PC-9 (cell line): ENCODE data around the gene KATNAL1. TPM values are rescaled to one million over a fixed set of nuclear protein-coding genes. Genes with fewer than 3 reads are reported as not detected.

Source experiments
- BruUV-seq: library from RNA; stranded (reverse); fragments of 400-500 nt; replicated peaks from 2 replicates; lab custom pipeline; 2021; lab: Mats Ljungman, UMichigan
- CTCF ChIA-PET: fragments of 300-600 bp; sonication (Branson Sonifier 250); formaldehyde crosslinking; loops from one replicate; lab custom pipeline; 2022; ENCODE audit warnings: antibody characterized with exemption; lab: Charles Lee
- POLR2A ChIA-PET: fragments of 300-600 bp; sonication (Branson Sonifier 250); formaldehyde crosslinking; loops from one replicate; lab custom pipeline; 2022; ENCODE audit warnings: antibody characterized with exemption; ENCODE audit not compliant: unreplicated experiment; lab: Charles Lee
- DNase-seq, 2 experiments: peaks; one replicate each; pipeline versions ENCODE4 v3.0.0 to v3.0.0-alpha.2; 2015 to 2022; ENCODE audit warnings: mixed read lengths in 1 of 2
- H2AFZ ChIP-seq: fragments of 200-600 bp; sonication (generic); 2 replicates; pipeline ENCODE4 v1.8.1; 2017; ENCODE audit warnings: antibody characterized with exemption
- H3F3A ChIP-seq: fragments of 200-600 bp; sonication (generic); 2 replicates; pipeline ENCODE4 v1.8.1; 2017; ENCODE audit warnings: antibody characterized with exemption, mild to moderate bottlenecking, low read depth; ENCODE audit not compliant: insufficient read depth
- H3K27ac ChIP-seq: fragments of 200-600 bp; sonication (generic); 2 replicates; pipeline ENCODE4 v1.6.1; 2016; ENCODE audit warnings: mixed run types
- H3K27me3 ChIP-seq: fragments of 200-600 bp; sonication (generic); 2 replicates; pipeline ENCODE4 v1.6.1; 2016; ENCODE audit warnings: low read depth, mixed run types; ENCODE audit not compliant: insufficient read depth
- H3K36me3 ChIP-seq: fragments of 200-600 bp; sonication (generic); 2 replicates; pipeline ENCODE4 v1.6.1; 2016; ENCODE audit warnings: low read depth, mixed run types
- H3K4me1 ChIP-seq: fragments of 200-600 bp; sonication (generic); replicated peaks from 2 replicates; pipeline ENCODE4 v1.6.1; 2016; ENCODE audit warnings: mixed run types; ENCODE audit not compliant: insufficient read depth
- H3K4me2 ChIP-seq: fragments of 200-600 bp; sonication (generic); 2 replicates; pipeline ENCODE4 v1.6.1; 2017; ENCODE audit warnings: mixed run types
- H3K4me3 ChIP-seq: fragments of 200-600 bp; sonication (generic); 2 replicates; pipeline ENCODE4 v1.6.1; 2016; ENCODE audit warnings: mixed run types
- H3K79me2 ChIP-seq: fragments of 200-600 bp; sonication (generic); 2 replicates; pipeline ENCODE4 v1.6.1; 2017; ENCODE audit warnings: low read depth, mixed run types
- H3K9me2 ChIP-seq: fragments of 200-600 bp; sonication (generic); 2 replicates; pipeline ENCODE4 v1.8.1; 2017; ENCODE audit warnings: mild to moderate bottlenecking; ENCODE audit not compliant: insufficient read depth
- H3K9me3 ChIP-seq: fragments of 200-600 bp; sonication (generic); 2 replicates; pipeline ENCODE4 v1.8.1; 2016; ENCODE audit warnings: low read depth; ENCODE audit not compliant: insufficient read depth
- H4K20me1 ChIP-seq: fragments of 200-600 bp; sonication (generic); 2 replicates; pipeline ENCODE4 v1.8.1; 2017; ENCODE audit not compliant: insufficient read depth
- CTCF ChIP-seq: fragments of 200-600 bp; sonication (generic); conservative IDR thresholded peaks from 2 replicates; pipeline ENCODE4 v1.6.1; 2017; ENCODE audit warnings: mixed run types, antibody characterized with exemption, mild to moderate bottlenecking, moderate library complexity
- EZH2 ChIP-seq: fragments of 200-600 bp; sonication (generic); IDR thresholded peaks from 2 replicates; pipeline ENCODE4 v1.8.0; 2017; ENCODE audit warnings: antibody characterized with exemption, low read depth
- intact Hi-C: fragments of 100-400 bp; cut with micrococcal nuclease; formaldehyde crosslinking; loops from one replicate; pipeline ENCODE4 v1.10.0; 2022; ENCODE audit not compliant: unreplicated experiment
- total RNA-seq: library from RNA; stranded (reverse); gene quantifications from 2 replicates; pipeline ENCODE4 v1.2.3, GENCODE V29; 2021

The KATNAL1 gene
- total RNA-seq, 1 experiment from 2014 or later = 11.8 TPM

GRCh38 chr13:30247406-30247805 is 59.9 kb downstream of the KATNAL1 start:
- no peak for TF ChIP-seq CTCF
- no peak for TF ChIP-seq EZH2
- DNase-seq = no peak
- Histone ChIP-seq H3K4me3 (no peak overlapping the region), H3K9me2 (no peaks in the 10 kb centered on the region), H3K79me2 (no peaks in the 10 kb centered on the region), H3K36me3 (no peaks in the 10 kb centered on the region), H3K9me3 (peaks cover 2% of the 10 kb centered on the region; the same call in 1 of the 2 replicates), H3K4me1 (no peaks in the 10 kb centered on the region), H2AFZ (no peak overlapping the region), H3K27ac (no peak overlapping the region), H3K27me3 (no peaks in the 10 kb centered on the region), H3K4me2 (no peak overlapping the region), H3F3A (no peaks in the 10 kb centered on the region), H4K20me1 (no peaks in the 10 kb centered on the region)
- intact Hi-C loops = no loop called here
- POLR2A ChIA-PET = no interaction called here
- CTCF ChIA-PET = no interaction called here
- BruUV-seq = no TSS peak

DNA sequence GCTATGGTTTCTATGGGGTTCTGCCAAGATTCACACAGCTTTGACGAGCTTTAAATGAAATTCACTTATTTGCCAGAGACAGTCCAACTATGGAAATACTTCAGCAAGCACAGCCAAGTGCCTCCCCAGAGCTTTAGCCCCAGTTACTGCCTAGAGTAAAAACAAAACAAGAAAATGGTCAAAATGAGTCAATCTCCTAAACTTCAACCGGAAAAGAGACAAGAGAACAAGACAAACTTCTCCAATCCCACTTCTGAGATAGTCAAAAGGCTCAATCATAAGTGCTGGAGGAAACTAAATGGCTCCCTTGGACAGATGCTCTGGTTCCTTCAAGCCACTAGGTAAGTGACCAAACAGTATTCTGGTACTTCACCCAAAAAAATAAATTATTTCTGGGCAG is 65.8 kb downstream of the KATNAL1 start:
- BruUV-seq = no TSS peak
- H3K27ac ChIP-seq = no peak overlapping the region
- H4K20me1 ChIP-seq = no peaks in the 10 kb centered on the region
- H3K27me3 ChIP-seq = no peaks in the 10 kb centered on the region
- no peak overlapping the region for H3K4me3 ChIP-seq
- intact Hi-C loops = no loop called here
- H3F3A ChIP-seq = no peaks in the 10 kb centered on the region
- DNase-seq = no peak
- H3K36me3 ChIP-seq = no peaks in the 10 kb centered on the region
- no peak overlapping the region for H3K4me2 ChIP-seq
- no peaks in the 10 kb centered on the region for H3K9me3 ChIP-seq
- TF ChIP-seq CTCF = no peak
- no peak for TF ChIP-seq EZH2
- no peaks in the 10 kb centered on the region for H3K79me2 ChIP-seq
- H3K4me1 ChIP-seq = no peaks in the 10 kb centered on the region
- H2AFZ ChIP-seq = no peak overlapping the region
- POLR2A ChIA-PET = no interaction called here
- no peaks in the 10 kb centered on the region for H3K9me2 ChIP-seq
- CTCF ChIA-PET = no interaction called here

DNA sequence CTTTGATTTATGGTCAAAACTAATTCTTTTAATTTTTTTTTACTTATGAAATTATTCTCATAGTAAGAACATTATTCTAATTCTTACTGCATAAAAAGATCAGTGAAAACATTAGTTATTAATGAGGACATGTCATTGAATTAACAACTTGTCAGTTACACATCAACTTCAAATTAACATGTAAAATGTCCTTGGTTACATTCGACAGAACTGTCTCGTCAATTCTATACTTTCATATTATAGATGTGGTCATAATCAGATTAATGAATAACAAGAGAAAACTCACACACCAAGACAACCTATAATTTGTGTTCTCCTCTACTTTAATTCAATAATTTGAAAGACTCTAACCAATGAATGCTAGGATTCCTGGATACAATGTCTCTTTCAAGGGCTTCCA is 66.7 kb downstream of the KATNAL1 start:
- no TSS peak for BruUV-seq
- no peaks in the 10 kb centered on the region for H4K20me1 ChIP-seq

More for the DNA sequence above, 66.7 kb downstream of the KATNAL1 start:
- intact Hi-C loops = no loop called here
- no peak overlapping the region for H3K27ac ChIP-seq
- no peak overlapping the region for H2AFZ ChIP-seq
- no peaks in the 10 kb centered on the region for H3K9me3 ChIP-seq
- H3F3A ChIP-seq = no peaks in the 10 kb centered on the region
- TF ChIP-seq EZH2 = no peak
- no peak for TF ChIP-seq CTCF
- H3K4me1 ChIP-seq = no peaks in the 10 kb centered on the region
- H3K79me2 ChIP-seq = no peaks in the 10 kb centered on the region
- CTCF ChIA-PET = no interaction called here
- POLR2A ChIA-PET = no interaction called here
- no peak overlapping the region for H3K4me2 ChIP-seq
- no peak overlapping the region for H3K4me3 ChIP-seq
- no peaks in the 10 kb centered on the region for H3K27me3 ChIP-seq
- H3K36me3 ChIP-seq = no peaks in the 10 kb centered on the region
- DNase-seq = no peak
- H3K9me2 ChIP-seq = no peaks in the 10 kb centered on the region
